GM18858 (cell line): Measurements from ENCODE around the gene CDH13.

Source experiments
- ATAC-seq: cut with Tn5 transposase; IDR thresholded peaks from one replicate; pipeline ENCODE4 v1.9.1; 2021; ENCODE audit not compliant: unreplicated experiment

Gene CDH13

GRCh38 chr16:82773018-82773417 lies 146.2 kb downstream of the CDH13 start:
- no peak for ATAC-seq

- ATAC-seq = no peak
Measured at GRCh38 chr16:82776470-82777146, 149.8 kb downstream of the CDH13 start.

GRCh38 chr16:82782715-82783251 lies 156.0 kb downstream of the CDH13 start:
- ATAC-seq = no peak

GRCh38 chr16:82783933-82784572 lies 157.3 kb downstream of the CDH13 start:
- no peak for ATAC-seq

GRCh38 chr16:82784573-82784968 lies 157.8 kb downstream of the CDH13 start:
- no peak for ATAC-seq

- no peak for ATAC-seq
Measured at GRCh38 chr16:82788225-82788624, 161.5 kb downstream of the CDH13 start.

GRCh38 chr16:82788919-82789318 lies 162.2 kb downstream of the CDH13 start:
- no peak for ATAC-seq

GRCh38 chr16:82792693-82793092 lies 165.9 kb downstream of the CDH13 start:
- ATAC-seq = no peak

- ATAC-seq = no peak
Measured at GRCh38 chr16:82793528-82794245, 166.9 kb downstream of the CDH13 start.

GRCh38 chr16:82796047-82796446 lies 169.3 kb downstream of the CDH13 start:
- ATAC-seq = no peak

GRCh38 chr16:82801361-82801760 lies 174.6 kb downstream of the CDH13 start:
- ATAC-seq = no peak

- no peak for ATAC-seq
Measured at GRCh38 chr16:82805866-82806265, 179.1 kb downstream of the CDH13 start.

GRCh38 chr16:82807311-82807710 lies 180.5 kb downstream of the CDH13 start:
- no peak for ATAC-seq

- ATAC-seq = no peak
Measured at GRCh38 chr16:82808036-82808435, 181.3 kb downstream of the CDH13 start.

GRCh38 chr16:82810077-82810476 lies 183.3 kb downstream of the CDH13 start:
- ATAC-seq = no peak

- ATAC-seq = no peak
Measured at GRCh38 chr16:82814059-82814458, 187.3 kb downstream of the CDH13 start.

- no peak for ATAC-seq
Measured at GRCh38 chr16:82819286-82819685, 192.5 kb downstream of the CDH13 start.

- no peak for ATAC-seq
Measured at GRCh38 chr16:82820855-82821254, 194.1 kb downstream of the CDH13 start.

GRCh38 chr16:82824408-82824807 lies 197.6 kb downstream of the CDH13 start:
- ATAC-seq = no peak

- ATAC-seq = no peak
Measured at GRCh38 chr16:82829301-82829700, 202.5 kb downstream of the CDH13 start.

GRCh38 chr16:82830944-82831343 lies 204.2 kb downstream of the CDH13 start:
- no peak for ATAC-seq

- ATAC-seq = no peak
Measured at GRCh38 chr16:82832821-82833220, 206.1 kb downstream of the CDH13 start.
